HG03469 (cell line): ENCODE data around the gene SLC41A3.

Source experiments
- ATAC-seq: cut with Tn5 transposase; IDR thresholded peaks from one replicate; pipeline ENCODE4 v1.9.1; 2021; ENCODE audit warnings: mild to moderate bottlenecking, moderate library complexity, moderate number of reproducible peaks; ENCODE audit not compliant: unreplicated experiment

Gene SLC41A3

DNA sequence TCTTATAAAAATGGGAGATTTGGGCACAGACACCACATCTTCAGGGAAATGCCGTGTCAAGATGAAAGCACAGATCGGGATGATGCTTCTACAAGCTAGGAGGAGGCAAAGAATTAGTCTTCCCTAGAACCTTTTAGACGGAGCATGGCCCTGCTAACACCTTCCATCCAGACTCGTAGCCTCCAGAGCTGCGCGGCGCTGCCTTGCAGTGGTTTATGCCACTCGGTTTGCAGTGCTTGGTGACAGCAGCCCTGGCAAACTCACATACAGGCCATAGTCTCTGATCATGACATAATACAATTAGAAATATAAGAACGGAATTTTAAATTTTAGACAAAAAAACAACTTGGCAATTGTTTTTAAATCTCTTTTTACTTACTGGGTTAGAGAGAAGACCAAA, 37.1 kb upstream of the SLC41A3 start:
- ATAC-seq = no peak

DNA sequence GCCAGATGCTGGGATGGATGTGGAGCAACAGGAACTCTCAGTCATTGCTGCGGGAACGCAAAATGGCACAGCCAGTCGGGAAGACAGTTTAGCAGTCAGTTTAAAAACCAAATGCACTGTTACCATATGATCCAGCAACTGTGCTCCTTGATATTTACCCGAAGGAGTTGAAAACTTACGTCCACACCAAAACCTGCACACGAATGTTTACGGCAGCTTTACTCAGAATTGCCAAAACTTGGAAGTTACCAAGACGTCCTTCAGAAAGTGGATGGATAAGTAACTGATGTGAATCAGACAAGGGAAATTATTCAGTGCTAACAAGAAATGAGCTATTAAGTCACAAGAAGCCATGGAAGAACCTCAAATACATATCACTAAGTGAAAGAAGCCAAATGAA, 36.1 kb upstream of the SLC41A3 start:
- no peak for ATAC-seq

GRCh38 chr3:126119008-126119675, 35.2 kb upstream of the SLC41A3 start:
- no peak for ATAC-seq

DNA sequence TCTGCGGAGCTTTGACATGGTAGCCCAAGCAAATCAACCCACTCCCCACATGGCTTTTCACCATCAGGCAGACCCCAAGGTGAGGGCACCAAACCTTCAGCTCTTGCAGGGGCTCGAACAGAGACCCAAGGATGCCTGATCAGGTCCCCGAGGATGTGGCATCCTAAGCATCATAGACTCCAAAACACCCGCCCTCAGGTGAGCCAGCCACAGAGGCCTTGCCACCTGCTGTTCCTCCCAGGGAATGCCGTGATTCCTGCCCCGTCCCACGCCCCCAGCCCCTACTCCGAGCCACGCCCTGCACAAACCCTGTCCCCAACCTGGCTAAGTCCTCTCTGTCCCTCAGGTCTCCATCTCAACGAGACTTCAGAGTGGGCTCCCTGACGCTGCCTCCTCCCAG, 34.7 kb upstream of the SLC41A3 start:
- ATAC-seq = no peak

GRCh38 chr3:126117786-126118185, 33.9 kb upstream of the SLC41A3 start:
- no peak for ATAC-seq

DNA sequence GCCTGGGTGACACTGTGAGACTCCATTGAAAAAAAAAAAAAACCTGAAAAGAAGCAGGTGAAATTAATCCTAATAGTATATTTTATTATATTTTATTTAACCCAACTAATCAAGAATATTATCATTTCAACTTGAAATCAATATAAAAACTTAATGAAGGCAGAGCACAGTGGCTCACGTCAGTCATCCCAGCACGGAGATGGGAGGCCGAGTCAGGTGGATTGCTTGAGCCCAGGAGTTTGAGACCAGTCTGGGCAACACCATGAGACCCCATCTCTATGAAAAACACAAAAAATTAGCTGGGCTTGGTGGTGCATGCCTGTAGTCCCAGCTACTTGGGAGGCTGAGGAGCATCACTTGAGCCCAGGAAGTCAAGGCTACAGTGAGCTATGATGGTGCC, 33.3 kb upstream of the SLC41A3 start:
- no peak for ATAC-seq

DNA sequence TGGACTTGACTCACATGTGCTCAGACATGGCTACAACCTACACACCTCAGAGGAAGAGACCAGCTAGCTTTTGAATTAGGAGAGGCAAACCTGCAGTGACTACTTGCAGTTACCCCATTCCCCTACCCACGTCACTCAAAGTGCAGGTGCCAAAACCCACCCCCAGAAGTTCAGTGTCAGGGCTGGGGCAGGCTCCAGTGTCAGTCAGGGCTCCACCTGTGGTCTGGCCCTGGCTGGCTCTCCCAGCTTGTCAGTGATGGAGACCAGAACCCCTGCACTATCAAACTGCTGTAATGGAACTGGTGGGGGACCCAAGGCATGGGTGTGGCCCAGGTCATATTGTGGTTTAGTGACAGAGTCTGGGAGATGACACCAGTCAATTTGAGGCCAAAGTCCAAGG, 32.6 kb upstream of the SLC41A3 start:
- ATAC-seq = no peak

DNA sequence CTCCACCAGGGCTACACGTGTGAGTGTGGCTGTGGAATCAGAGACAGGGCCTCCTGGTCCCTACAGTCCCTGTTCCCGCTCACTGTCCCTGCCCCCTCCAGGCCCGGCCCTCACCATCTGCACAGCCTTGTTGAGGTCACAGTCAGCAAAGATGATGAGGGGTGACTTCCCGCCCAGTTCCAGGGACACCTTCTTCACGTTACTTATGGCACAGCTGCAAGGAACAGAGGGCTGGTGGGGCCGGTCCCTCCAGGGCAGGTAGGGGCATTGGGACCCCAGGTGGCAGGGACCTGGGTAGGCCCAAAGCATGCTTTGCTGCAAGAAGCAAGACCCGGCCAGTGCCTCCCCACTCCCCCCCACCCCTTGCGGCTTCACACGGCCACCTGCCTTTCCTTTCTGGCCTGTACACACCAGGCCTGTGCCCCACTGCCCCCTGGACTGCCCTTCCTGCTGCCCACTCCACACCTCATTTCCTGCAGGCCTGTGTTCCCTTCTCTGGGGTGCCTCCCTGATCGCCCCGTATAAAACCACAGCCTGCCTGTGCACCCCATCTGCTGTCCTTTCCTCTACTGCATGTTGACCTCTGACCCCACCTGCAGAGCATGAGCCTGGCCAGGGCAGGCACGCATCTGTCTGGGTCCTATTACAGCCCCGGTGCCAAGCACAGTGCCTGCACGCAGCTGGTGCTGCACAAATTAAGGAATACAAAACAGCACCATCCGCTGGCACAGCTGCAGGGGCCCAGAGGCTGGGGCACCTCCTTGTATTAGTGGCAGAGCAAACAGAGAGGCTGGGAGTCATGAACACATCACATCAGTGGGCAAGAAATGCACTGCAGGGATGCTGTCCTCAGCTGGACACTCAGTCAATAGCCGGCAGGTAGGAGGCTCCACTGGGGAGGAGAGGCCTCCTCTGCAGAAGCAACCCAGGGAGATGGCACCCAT, 30.8 kb upstream of the SLC41A3 start:
- no peak for ATAC-seq

- no peak for ATAC-seq
Measured at GRCh38 chr3:126113733-126114442, 30.0 kb upstream of the SLC41A3 start.

DNA sequence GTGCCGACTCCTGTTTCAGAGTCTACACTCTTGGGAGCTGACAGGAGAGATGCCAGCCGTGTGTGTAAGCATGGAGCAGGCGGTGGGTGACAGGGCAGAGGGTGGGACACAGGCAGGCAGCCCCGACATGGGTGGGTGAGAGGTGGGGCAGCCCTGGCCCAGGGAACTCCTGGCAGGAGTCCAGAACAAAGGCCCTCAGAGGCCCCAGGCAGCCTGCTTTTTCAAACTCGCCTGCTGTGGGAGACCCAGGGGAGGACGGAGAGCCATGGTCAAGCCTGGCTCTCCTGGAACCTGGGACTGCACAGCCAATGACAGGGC, 29.3 kb upstream of the SLC41A3 start:
- ATAC-seq = no peak

DNA sequence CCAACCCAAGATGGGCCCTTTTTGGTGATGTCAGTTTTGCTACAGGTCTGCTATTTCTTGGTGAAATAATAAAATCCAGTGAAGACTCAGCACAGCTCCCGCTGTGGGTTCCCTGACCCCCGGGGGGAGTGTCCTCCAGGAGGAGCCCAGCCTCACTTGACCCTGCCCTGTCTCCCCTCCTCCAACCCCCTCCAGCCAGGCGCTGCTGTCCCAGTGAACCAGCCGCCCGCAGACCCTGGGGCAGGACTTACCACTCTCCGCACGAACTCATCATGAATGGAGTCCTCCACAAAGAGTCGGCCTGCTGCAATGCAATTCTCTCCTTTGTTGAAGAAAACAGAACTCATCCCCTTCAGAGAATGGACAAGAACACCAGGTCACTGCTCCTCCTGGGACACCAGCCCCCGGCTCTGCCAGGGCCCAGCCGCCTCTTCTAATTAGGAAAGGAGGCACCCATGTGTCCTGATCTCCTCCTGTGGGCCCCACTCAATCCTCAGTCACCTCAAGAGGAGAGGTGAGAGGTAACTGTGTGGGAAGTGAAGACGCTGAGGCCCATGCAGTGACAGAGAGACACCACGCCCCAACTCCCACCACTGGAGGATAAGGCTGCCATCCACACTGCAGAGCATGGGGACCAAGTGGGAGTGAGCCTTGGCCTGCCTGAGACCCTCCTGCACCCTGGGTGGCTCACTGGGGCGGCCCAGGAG, 28.8 kb upstream of the SLC41A3 start:
- no peak for ATAC-seq

DNA sequence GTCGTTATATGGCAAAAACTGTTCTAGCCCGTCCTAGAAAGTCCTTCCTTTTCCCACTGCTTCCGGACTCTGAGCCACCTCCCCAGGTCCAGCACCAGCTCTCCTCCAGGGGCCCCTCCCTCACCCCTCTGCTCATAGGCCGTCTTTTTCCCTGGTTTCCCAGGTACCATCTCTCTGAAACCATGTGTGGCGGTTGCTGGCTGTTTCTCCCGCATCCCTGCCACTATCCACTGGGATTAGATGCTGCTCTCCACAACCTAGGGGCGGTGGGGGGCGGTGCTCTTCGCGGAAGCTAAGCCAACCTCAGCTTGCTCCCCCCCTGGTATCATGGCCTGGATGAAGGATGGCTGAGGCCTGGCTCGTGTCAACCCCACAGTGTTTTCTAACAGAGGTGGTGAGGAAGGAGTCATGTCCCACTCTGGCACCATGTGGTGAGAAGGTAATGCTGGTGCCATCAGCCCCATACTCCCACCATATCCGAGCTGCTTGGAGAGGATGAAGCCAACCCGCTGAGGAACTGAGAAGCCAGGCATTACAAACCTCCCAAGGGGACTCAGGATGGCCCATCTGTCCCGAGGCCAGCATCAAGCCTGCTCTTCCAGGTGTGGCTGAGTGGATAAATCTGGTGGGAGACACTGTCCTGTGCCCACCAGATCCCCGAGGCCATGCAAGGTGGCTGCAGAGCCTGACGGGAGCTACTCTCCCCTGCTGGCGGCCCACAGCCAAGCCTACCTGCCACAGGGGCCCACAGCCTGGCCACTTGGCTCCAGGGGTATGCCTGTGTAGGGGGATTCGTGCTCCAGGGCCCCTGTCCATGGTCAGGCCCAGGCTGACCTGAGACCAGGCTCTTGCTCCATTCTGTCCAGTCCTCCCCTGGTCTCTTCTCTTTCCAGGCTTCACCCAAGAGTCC, 27.9 kb upstream of the SLC41A3 start:
- no peak for ATAC-seq

DNA sequence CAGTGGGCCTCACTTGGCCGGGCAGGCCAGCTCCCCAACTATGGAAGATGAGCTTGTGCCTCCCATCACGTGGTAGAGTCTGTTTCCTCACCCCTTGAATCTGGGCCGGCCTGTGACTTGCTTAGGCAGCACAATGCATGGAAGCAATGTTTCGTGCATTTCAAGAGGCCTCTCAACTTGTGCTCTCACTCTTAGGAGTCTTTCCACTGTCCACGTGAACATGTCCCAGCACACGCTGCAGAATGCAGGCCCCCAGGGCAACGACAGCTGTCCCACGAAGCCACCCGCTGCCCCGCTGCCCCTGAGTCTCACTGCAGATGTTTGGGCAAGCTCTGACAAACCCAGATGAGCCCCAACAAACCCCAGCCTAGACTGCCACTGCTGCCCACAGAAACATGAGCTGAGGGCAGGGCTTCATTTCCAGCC, 27.2 kb upstream of the SLC41A3 start:
- ATAC-seq = no peak

DNA sequence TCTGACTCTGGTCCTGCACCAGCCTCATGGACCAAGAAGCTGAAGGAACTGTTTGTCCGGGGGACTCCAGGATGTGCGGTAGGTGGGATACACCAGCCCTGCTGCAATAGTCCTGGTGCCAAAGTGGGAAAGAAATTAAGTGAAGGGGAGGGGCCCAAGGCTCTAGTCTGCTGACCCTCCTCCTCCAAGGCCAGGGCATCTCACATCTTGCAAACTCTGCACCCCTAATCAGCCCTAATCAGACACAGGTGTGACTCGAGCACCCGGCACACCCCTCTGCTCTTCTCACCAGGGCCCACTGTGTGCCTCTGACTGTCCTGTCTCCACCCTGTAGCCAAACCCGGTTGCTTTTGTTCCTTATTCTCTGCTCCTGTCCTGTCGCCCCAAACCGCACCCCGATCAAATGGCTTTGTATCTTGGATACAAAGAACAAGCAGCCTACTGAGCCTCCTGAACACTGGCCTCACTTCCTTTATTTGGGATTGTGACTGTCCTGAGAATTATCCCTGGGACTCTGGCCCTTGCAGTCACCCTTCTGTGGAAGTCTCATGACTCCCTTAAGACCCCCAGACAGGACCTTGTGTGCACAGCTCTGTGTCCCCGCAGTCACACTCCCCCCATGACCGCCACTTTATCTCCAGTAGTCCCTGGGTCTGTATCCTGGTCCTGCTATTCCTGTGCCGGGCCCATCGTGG, 26.7 kb upstream of the SLC41A3 start:
- ATAC-seq = no peak

GRCh38 chr3:126109880-126110235, 25.9 kb upstream of the SLC41A3 start:
- no peak for ATAC-seq

DNA sequence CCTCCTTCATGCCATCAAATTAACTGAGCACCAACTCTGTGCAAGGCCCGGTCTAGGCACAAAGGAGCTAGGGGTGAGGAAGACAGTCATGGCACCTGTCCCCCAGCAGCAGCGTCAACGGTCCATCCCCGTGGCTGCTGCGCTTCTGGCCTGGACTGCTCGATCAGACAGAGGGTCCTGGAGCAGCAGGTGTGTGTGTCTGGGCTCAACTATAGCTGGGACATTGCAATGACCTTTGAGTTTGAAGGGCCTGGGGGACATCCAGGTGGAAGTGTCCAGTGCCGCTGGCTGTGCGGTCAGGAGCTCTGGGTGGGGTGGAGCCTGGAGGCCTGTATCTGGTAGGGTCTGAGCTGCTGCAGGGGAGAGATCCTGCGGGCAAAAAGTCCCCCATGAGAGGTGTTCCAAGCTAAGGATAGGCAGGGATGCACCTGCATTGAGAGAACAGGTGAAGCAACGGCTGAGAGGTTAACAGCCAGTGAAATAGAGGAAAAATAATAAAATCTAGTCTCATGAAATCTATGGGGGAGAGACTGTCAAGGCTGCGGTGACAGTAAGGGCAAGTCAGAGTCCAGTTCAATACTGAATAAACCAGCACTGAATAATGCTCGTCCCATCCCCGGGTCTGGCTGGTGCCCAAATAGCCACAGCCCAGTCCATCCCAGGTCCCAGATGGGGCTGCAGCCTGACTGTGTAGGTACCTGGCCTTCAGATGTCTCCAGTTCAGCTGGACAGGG, 25.4 kb upstream of the SLC41A3 start:
- ATAC-seq = no peak

- no peak for ATAC-seq
Measured at GRCh38 chr3:126108676-126109050, 24.7 kb upstream of the SLC41A3 start.

GRCh38 chr3:126107957-126108675, 24.2 kb upstream of the SLC41A3 start:
- no peak for ATAC-seq
